ENCODE data around the gene SUPT3H. TPM values are rescaled to one million over a fixed set of nuclear protein-coding genes. Genes with fewer than 3 reads are reported as not detected.

The SUPT3H gene
- total RNA-seq, 1 experiment from 2014 or later, result 12.7 TPM

DNA sequence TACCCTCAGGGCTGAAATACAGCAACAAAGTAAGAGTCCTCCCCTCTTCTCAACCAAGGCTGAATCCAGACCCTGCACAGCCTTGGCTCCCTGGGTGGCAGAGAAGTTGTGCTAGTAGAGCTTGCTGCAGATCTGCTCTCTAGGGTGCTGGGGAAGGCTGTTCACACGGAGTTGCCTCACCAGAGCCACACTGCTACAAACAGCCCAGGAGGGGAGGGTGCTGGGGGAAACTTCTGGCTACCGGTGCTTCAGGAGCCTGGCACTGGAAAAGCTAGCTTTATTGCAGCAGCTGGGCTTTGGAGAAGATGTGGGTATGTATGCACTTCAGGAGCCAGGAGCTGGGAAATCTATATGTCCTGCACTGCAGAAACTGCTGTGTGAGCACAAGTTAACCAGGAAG lies 37.6 kb upstream of the SUPT3H start:
- TF ChIP-seq, protein P1, sequence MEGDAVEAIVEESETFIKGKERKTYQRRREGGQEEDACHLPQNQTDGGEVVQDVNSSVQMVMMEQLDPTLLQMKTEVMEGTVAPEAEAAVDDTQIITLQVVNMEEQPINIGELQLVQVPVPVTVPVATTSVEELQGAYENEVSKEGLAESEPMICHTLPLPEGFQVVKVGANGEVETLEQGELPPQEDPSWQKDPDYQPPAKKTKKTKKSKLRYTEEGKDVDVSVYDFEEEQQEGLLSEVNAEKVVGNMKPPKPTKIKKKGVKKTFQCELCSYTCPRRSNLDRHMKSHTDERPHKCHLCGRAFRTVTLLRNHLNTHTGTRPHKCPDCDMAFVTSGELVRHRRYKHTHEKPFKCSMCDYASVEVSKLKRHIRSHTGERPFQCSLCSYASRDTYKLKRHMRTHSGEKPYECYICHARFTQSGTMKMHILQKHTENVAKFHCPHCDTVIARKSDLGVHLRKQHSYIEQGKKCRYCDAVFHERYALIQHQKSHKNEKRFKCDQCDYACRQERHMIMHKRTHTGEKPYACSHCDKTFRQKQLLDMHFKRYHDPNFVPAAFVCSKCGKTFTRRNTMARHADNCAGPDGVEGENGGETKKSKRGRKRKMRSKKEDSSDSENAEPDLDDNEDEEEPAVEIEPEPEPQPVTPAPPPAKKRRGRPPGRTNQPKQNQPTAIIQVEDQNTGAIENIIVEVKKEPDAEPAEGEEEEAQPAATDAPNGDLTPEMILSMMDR (IDR thresholded peaks at IDR 0.05; ENCODE audit: unreplicated experiment), result no peak
- H3K27me3 Mint-ChIP-seq (ENCODE audit: insufficient read depth, unreplicated experiment), result no peaks in the 10 kb centered on the region
- H3K4me1 Mint-ChIP-seq (ENCODE audit: insufficient read depth, unreplicated experiment), result peaks cover 8% of the 10 kb centered on the region
- no peak for DNase-seq (ENCODE audit: unreplicated experiment)
- no TSS peak for BruUV-seq (replicated peaks)
- no peak overlapping the region for H3K27ac Mint-ChIP-seq (ENCODE audit: low read depth, unreplicated experiment)
- H3K4me3 Mint-ChIP-seq (ENCODE audit: unreplicated experiment), result no peak overlapping the region
- H3K36me3 Mint-ChIP-seq (ENCODE audit: insufficient read depth, unreplicated experiment), result no peaks in the 10 kb centered on the region
- CTCF ChIA-PET, result interaction anchor here (0.9 kb wide), 1 partner anchor 759 kb away, joined by 3 read pairs; no protein-coding TSS in a partner anchor
- H3K9me3 Mint-ChIP-seq (ENCODE audit: unreplicated experiment), result peaks cover under 1% of the 10 kb centered on the region
- intact Hi-C loops (cut with micrococcal nuclease), result loop anchor here (10.0 kb wide), 1 partner anchor 561 kb away; no protein-coding TSS in a partner anchor
- POLR2A ChIA-PET, result interaction anchor here (0.9 to 1.2 kb wide), 2 partner anchors 86 to 368 kb away, joined by 3 read pairs; no protein-coding TSS in a partner anchor

DNA sequence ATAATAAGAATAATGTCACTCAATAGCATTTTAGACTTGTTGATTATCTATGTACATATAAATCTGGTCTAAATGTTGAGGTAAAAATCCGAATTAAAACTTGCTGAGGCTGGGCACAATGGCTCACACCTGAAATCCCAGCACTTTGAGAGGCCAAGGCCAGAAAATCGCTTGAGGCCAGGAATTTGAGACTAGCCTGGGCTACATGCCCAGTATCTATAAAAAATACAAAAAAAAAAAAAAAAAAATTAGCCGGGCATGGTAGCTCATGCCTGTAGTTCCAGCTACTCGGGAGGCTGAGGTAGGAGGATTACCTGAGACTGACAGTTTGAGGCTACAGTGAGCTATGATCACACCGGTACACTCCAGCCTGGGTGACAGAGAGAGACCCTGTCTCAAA lies 34.2 kb upstream of the SUPT3H start:
- intact Hi-C loops (cut with micrococcal nuclease), result loop anchor here (10.0 kb wide), 1 partner anchor 557 kb away; no protein-coding TSS in a partner anchor
- TF ChIP-seq, protein P1 (IDR thresholded peaks at IDR 0.05; ENCODE audit: unreplicated experiment), result no peak
- CTCF ChIA-PET, result interaction anchor here (0.6 to 1.0 kb wide), 6 partner anchors 17 to 799 kb away, joined by 3 to 4 read pairs (median 3); no protein-coding TSS in a partner anchor
- no peaks in the 10 kb centered on the region for H3K27me3 Mint-ChIP-seq (ENCODE audit: insufficient read depth, unreplicated experiment)
- no peaks in the 10 kb centered on the region for H3K36me3 Mint-ChIP-seq (ENCODE audit: insufficient read depth, unreplicated experiment)
- DNase-seq (ENCODE audit: unreplicated experiment), result peak; percentile 80
- no TSS peak for BruUV-seq (replicated peaks)
- H3K4me1 Mint-ChIP-seq (ENCODE audit: insufficient read depth, unreplicated experiment), result no peaks in the 10 kb centered on the region
- POLR2A ChIA-PET, result interaction anchor here (0.6 to 1.4 kb wide), 4 partner anchors 9 to 35 kb away, joined by 3 to 4 read pairs (median 3); partner anchors contain the start of gene SUPT3H
- H3K4me3 Mint-ChIP-seq (ENCODE audit: unreplicated experiment), result no peak overlapping the region
- peaks cover 7% of the 10 kb centered on the region for H3K9me3 Mint-ChIP-seq (ENCODE audit: unreplicated experiment)
- no peak overlapping the region for H3K27ac Mint-ChIP-seq (ENCODE audit: low read depth, unreplicated experiment)

DNA sequence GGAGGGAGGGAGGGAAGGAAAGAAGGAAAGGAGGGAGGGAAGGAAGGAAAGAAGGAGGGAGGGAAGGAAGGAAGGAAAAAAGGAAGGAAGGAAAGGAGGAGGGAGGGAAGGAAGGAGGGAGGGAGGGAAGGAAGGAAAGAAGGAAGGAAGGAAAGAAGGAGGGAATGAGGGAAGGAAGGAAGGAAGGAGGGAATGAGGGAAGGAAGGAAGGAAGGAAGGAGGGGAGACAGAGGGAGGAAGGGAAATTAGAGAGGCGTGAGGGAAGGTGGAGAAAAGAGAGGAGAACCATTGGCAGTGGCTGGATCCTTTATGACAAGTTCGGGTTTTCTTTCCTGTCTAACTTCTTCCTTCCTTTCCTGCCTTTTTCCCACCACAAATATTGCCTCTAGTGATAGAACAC lies 22.3 kb upstream of the SUPT3H start:
- BruUV-seq (replicated peaks), result no TSS peak
- peaks cover 9% of the 10 kb centered on the region for H3K4me1 Mint-ChIP-seq (ENCODE audit: insufficient read depth, unreplicated experiment)
- DNase-seq (ENCODE audit: unreplicated experiment), result no peak
- H3K9me3 Mint-ChIP-seq (ENCODE audit: unreplicated experiment), result no peaks in the 10 kb centered on the region
- POLR2A ChIA-PET, result no interaction called here
- H3K4me3 Mint-ChIP-seq (ENCODE audit: unreplicated experiment), result no peak overlapping the region
- TF ChIP-seq, protein P1 (IDR thresholded peaks at IDR 0.05; ENCODE audit: unreplicated experiment), result no peak
- intact Hi-C loops (cut with micrococcal nuclease), result no loop called here
- no peak overlapping the region for H3K27ac Mint-ChIP-seq (ENCODE audit: low read depth, unreplicated experiment)
- H3K36me3 Mint-ChIP-seq (ENCODE audit: insufficient read depth, unreplicated experiment), result no peaks in the 10 kb centered on the region
- CTCF ChIA-PET, result interaction anchor here (1.7 kb wide), 1 partner anchor 15 kb away, joined by 4 read pairs; no protein-coding TSS in a partner anchor
- H3K27me3 Mint-ChIP-seq (ENCODE audit: insufficient read depth, unreplicated experiment), result peaks cover 33% of the 10 kb centered on the region

DNA sequence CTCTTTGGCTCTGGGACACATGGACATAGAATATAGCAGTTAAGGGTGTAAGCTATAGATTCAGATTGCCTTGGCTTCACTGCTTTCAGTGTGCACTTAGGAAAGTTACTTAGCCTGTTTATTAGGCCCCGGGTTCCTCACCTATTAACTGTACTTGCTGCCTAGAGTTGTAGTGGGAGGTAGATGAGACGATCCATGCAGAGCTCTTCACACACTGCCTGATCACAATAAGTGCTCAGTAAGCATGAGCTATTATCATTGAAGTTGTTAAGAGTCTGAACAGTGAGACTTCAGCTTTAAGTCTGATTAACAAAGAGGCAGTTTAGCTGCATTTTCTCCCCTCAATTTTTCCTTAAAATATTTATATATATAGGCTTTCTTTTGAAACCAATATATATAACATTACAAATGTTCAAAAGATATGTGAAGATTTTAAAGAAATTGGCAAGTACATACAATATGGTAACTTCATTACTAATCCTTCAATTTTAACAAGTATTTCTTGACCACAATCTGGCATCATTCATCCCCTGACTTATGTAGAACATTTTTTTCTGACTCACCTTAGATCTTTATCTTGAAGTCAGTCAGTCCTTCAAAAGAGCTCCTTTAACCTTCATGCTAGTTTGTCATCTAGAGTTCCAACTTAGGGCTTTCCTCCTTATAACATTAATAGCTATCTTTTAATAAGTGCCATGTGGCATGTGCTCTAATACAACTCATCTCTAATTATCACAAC lies 20.5 kb upstream of the SUPT3H start:
- peak; percentile 49 for DNase-seq (ENCODE audit: unreplicated experiment)
- no TSS peak for BruUV-seq (replicated peaks)
- intact Hi-C loops (cut with micrococcal nuclease), result no loop called here
- Mint-ChIP-seq H3K4me1 (ENCODE audit: insufficient read depth, unreplicated experiment) (peaks cover 9% of the 10 kb centered on the region), H3K4me3 (ENCODE audit: unreplicated experiment) (no peak overlapping the region), H3K9me3 (ENCODE audit: unreplicated experiment) (no peaks in the 10 kb centered on the region), H3K36me3 (ENCODE audit: insufficient read depth, unreplicated experiment) (no peaks in the 10 kb centered on the region), H3K27me3 (ENCODE audit: insufficient read depth, unreplicated experiment) (peaks cover 45% of the 10 kb centered on the region), H3K27ac (ENCODE audit: low read depth, unreplicated experiment) (no peak overlapping the region)
- TF ChIP-seq, protein P1 (IDR thresholded peaks at IDR 0.05; ENCODE audit: unreplicated experiment), result no peak
- ChIA-PET CTCF (interaction anchor here (0.7 to 1.3 kb wide), 3 partner anchors 14 to 317 kb away, joined by 3 read pairs; no protein-coding TSS in a partner anchor), POLR2A (interaction anchor here (0.6 to 1.6 kb wide), 9 partner anchors 9 to 143 kb away, joined by 3 to 6 read pairs (median 3); partner anchors contain the start of gene SUPT3H)

Measured in MCF 10A (cell line).